Measurements from ENCODE around the gene SORBS1.

The SORBS1 gene

DNA sequence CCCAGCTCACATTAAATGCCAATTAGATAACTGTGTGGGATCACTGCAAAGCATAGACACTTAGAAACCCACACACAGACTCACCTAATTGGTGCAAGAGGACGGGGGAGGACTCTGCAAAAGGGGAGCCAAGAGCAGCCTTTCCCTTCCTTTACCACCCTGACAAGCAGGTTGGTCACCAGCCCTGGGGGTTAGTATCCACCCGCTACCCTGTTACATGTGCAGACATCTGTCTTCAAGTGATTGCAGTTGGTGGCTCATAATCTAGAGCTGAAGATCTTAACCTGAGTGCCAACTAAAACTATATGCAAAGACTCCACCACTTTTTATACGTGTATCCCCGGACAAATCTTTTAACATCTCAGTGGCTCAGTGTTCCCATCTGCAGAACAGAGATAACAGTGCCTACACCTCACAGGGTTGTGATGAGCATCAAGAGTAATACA is 56.9 kb downstream of the SORBS1 start:
- H3K27me3 ChIP-seq (ENCODE audit: insufficient read depth, poor library complexity, severe bottlenecking), result no peaks in the 10 kb centered on the region
- TF ChIP-seq CTCF (IDR thresholded peaks at IDR 0.05; ENCODE audit: insufficient read depth, low read length), result no peak
- TF ChIP-seq, protein P1, sequence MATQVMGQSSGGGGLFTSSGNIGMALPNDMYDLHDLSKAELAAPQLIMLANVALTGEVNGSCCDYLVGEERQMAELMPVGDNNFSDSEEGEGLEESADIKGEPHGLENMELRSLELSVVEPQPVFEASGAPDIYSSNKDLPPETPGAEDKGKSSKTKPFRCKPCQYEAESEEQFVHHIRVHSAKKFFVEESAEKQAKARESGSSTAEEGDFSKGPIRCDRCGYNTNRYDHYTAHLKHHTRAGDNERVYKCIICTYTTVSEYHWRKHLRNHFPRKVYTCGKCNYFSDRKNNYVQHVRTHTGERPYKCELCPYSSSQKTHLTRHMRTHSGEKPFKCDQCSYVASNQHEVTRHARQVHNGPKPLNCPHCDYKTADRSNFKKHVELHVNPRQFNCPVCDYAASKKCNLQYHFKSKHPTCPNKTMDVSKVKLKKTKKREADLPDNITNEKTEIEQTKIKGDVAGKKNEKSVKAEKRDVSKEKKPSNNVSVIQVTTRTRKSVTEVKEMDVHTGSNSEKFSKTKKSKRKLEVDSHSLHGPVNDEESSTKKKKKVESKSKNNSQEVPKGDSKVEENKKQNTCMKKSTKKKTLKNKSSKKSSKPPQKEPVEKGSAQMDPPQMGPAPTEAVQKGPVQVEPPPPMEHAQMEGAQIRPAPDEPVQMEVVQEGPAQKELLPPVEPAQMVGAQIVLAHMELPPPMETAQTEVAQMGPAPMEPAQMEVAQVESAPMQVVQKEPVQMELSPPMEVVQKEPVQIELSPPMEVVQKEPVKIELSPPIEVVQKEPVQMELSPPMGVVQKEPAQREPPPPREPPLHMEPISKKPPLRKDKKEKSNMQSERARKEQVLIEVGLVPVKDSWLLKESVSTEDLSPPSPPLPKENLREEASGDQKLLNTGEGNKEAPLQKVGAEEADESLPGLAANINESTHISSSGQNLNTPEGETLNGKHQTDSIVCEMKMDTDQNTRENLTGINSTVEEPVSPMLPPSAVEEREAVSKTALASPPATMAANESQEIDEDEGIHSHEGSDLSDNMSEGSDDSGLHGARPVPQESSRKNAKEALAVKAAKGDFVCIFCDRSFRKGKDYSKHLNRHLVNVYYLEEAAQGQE (IDR thresholded peaks at IDR 0.05; ENCODE audit: insufficient replicate concordance, low read depth), result no peak
- no peak for TF ChIP-seq GABPA (IDR thresholded peaks at IDR 0.05; ENCODE audit: low read depth)
- no peak for TF ChIP-seq SPI1 (IDR thresholded peaks at IDR 0.05; ENCODE audit: borderline replicate concordance, low read depth)
- no peak for TF ChIP-seq POLR2AphosphoS5 (IDR thresholded peaks at IDR 0.05; ENCODE audit: low read depth)
- H3K27ac ChIP-seq (replicated peaks), result no peak overlapping the region
- H3K4me3 ChIP-seq (replicated peaks; ENCODE audit: insufficient read depth, low read length), result no peak overlapping the region
- no peak for DNase-seq (ENCODE audit: low read depth in 1 of 2, low spot score in 1 of 2)

DNA sequence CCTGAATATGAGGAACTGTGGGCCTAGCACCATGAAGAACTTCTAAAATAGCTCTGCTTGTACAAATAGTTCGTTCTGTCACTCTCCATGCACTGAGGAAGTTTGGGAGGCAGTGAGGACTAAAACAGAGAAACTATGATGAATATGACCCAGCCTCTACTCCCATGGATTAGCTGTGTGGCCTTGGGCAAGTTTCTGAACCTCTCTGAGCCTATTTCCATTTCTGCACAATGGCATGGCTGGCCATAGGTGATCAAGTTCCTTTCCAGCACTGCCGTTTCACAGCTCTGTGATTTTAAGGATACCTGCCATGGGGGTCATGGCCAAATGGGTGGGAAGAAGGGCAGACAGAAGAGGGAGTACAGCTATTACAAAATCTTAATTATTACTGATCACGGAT is 57.6 kb downstream of the SORBS1 start:
- no peak for DNase-seq (ENCODE audit: low read depth in 1 of 2, low spot score in 1 of 2)
- TF ChIP-seq, protein P1 (IDR thresholded peaks at IDR 0.05; ENCODE audit: insufficient replicate concordance, low read depth), result no peak
- TF ChIP-seq POLR2AphosphoS5 (IDR thresholded peaks at IDR 0.05; ENCODE audit: low read depth) (no peak), GABPA (IDR thresholded peaks at IDR 0.05; ENCODE audit: low read depth) (no peak), SPI1 (IDR thresholded peaks at IDR 0.05; ENCODE audit: borderline replicate concordance, low read depth) (no peak), CTCF (IDR thresholded peaks at IDR 0.05; ENCODE audit: insufficient read depth, low read length) (no peak)
- Histone ChIP-seq H3K27ac (replicated peaks) (no peak overlapping the region), H3K4me3 (replicated peaks; ENCODE audit: insufficient read depth, low read length) (no peak overlapping the region), H3K27me3 (ENCODE audit: insufficient read depth, poor library complexity, severe bottlenecking) (no peaks in the 10 kb centered on the region)

DNA sequence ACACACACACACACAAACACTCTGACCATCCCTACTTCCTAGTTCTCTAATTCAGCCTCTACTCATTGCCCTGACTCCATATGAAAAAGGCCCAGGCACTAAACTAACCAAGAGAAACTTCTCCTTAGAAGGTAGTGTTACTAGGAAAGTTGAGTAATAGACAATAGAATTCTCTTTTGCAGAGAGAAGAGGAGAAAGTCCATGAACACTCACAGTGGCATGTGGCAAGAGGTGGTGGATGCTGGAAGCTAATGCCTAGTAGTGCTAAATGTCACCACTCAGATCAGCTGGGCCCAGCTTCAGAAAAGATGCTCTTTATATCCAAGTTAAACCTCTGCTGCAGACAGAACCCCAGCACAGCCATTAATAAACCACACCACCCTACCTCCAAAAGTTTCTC is 58.2 kb downstream of the SORBS1 start:
- DNase-seq (ENCODE audit: low read depth in 1 of 2, low spot score in 1 of 2), result no peak
- no peak overlapping the region for H3K4me3 ChIP-seq (replicated peaks; ENCODE audit: insufficient read depth, low read length)
- no peaks in the 10 kb centered on the region for H3K27me3 ChIP-seq (ENCODE audit: insufficient read depth, poor library complexity, severe bottlenecking)
- no peak overlapping the region for H3K27ac ChIP-seq (replicated peaks)
- no peak for TF ChIP-seq POLR2AphosphoS5 (IDR thresholded peaks at IDR 0.05; ENCODE audit: low read depth)
- TF ChIP-seq GABPA (IDR thresholded peaks at IDR 0.05; ENCODE audit: low read depth), result no peak
- TF ChIP-seq CTCF (IDR thresholded peaks at IDR 0.05; ENCODE audit: insufficient read depth, low read length), result no peak
- TF ChIP-seq SPI1 (IDR thresholded peaks at IDR 0.05; ENCODE audit: borderline replicate concordance, low read depth), result no peak
- TF ChIP-seq, protein P1 (IDR thresholded peaks at IDR 0.05; ENCODE audit: insufficient replicate concordance, low read depth), result no peak
